Large intestine (tissue), 3 donors: Measurements from ENCODE around the gene CNTN5. TPM values are rescaled to one million over a fixed set of nuclear protein-coding genes. Genes with fewer than 3 reads are reported as not detected.
"Not testable (repeated sequence)": the region's sequence is repeated elsewhere in the genome, so short reads cannot be mapped to it uniquely, and the experiment has no call there.

ENCODE experiments used
- DNase-seq, 2 donors: peaks; one replicate each; pipeline versions ENCODE4 v3.0.0 to v3.0.0-alpha.2; 2013
- H3K27ac ChIP-seq: one replicate; pipeline ENCODE4 v1.5.1; 2013; ENCODE audit warnings: low read length
- H3K27me3 ChIP-seq: 2 replicates; pipeline ENCODE4 v1.6.1; 2013; ENCODE audit warnings: low read length; ENCODE audit not compliant: control insufficient read depth, insufficient read depth
- H3K36me3 ChIP-seq: 2 replicates; pipeline ENCODE4 v1.6.1; 2013; ENCODE audit warnings: low read length; ENCODE audit not compliant: control insufficient read depth, insufficient read depth
- H3K4me1 ChIP-seq: one replicate; pipeline ENCODE4 v1.6.1; 2013; ENCODE audit warnings: low read length; ENCODE audit not compliant: control insufficient read depth, insufficient read depth
- H3K4me3 ChIP-seq: one replicate; pipeline ENCODE4 v1.5.1; 2013; ENCODE audit warnings: low read length
- H3K9me3 ChIP-seq: one replicate; pipeline ENCODE4 v1.6.1; 2013; ENCODE audit warnings: mild to moderate bottlenecking, low read depth, low read length, moderate library complexity; ENCODE audit not compliant: control insufficient read depth
- WGBS: methylation state at CpG from one replicate; pipeline ENCODE4 v1.1.5; 2013; ENCODE audit warnings: low lambda C conversion rate; ENCODE audit not compliant: insufficient coverage; 5-methylcytosine and 5-hydroxymethylcytosine counted together
- polyA plus RNA-seq: library from polyadenylated mRNA; unstranded; fragments of 120-200 nt; gene quantifications from one replicate; pipeline ENCODE4 v1.2.1, GENCODE V29; 2013

The CNTN5 gene
- polyA plus RNA-seq, 1 donor: 0.70 TPM

- Histone ChIP-seq H3K36me3 (no peaks in the 10 kb centered on the region), H3K4me1 (no peaks in the 10 kb centered on the region), H3K4me3 (no peak overlapping the region), H3K9me3 (no peaks in the 10 kb centered on the region), H3K27me3 (no peaks in the 10 kb centered on the region), H3K27ac (no peak overlapping the region)
- WGBS: no CpG with 5 or more reads among the region's 1 CpG
- no peak for DNase-seq
These were observed 239.9 kb downstream of the CNTN5 start for GRCh38 chr11:99260696-99261095.

GRCh38 chr11:99268886-99269285 lies 248.1 kb downstream of the CNTN5 start:
- no peak overlapping the region for H3K27ac ChIP-seq
- H3K4me1 ChIP-seq: no peaks in the 10 kb centered on the region
- no peaks in the 10 kb centered on the region for H3K9me3 ChIP-seq
- 54% methylated on average over 2 of the region's 3 CpGs for WGBS
- H3K36me3 ChIP-seq: no peaks in the 10 kb centered on the region
- H3K4me3 ChIP-seq: no peak overlapping the region
- DNase-seq: no peak
- H3K27me3 ChIP-seq: no peaks in the 10 kb centered on the region

- no CpG with 5 or more reads among the region's 5 CpGs for WGBS
- H3K27me3 ChIP-seq: no peaks in the 10 kb centered on the region
- no peak overlapping the region for H3K27ac ChIP-seq
- H3K4me3 ChIP-seq: no peak overlapping the region
- DNase-seq: no peak
- H3K4me1 ChIP-seq: no peaks in the 10 kb centered on the region
- no peaks in the 10 kb centered on the region for H3K9me3 ChIP-seq
- H3K36me3 ChIP-seq: no peaks in the 10 kb centered on the region
These were observed 250.8 kb downstream of the CNTN5 start for GRCh38 chr11:99271527-99271926.

GRCh38 chr11:99275521-99275920 lies 254.8 kb downstream of the CNTN5 start:
- Histone ChIP-seq H3K4me3 (no peak overlapping the region), H3K9me3 (no peaks in the 10 kb centered on the region), H3K27ac (no peak overlapping the region), H3K27me3 (no peaks in the 10 kb centered on the region), H3K4me1 (no peaks in the 10 kb centered on the region), H3K36me3 (no peaks in the 10 kb centered on the region)
- DNase-seq: no peak
- WGBS: no CpG with 5 or more reads among the region's 2 CpGs

GRCh38 chr11:99277281-99277680 lies 256.5 kb downstream of the CNTN5 start:
- no peak for DNase-seq
- 67% methylated on average over 1 of the region's 1 CpG for WGBS

GRCh38 chr11:99279266-99279665 lies 258.5 kb downstream of the CNTN5 start:
- Histone ChIP-seq H3K9me3 (no peaks in the 10 kb centered on the region), H3K27me3 (no peaks in the 10 kb centered on the region), H3K4me3 (no peak overlapping the region), H3K36me3 (no peaks in the 10 kb centered on the region), H3K27ac (no peak overlapping the region), H3K4me1 (no peaks in the 10 kb centered on the region)
- no peak for DNase-seq

More at GRCh38 chr11:99277281-99277680, 256.5 kb downstream of the CNTN5 start:
- no peak overlapping the region for H3K27ac ChIP-seq
- H3K27me3 ChIP-seq: no peaks in the 10 kb centered on the region
- H3K4me1 ChIP-seq: no peaks in the 10 kb centered on the region
- H3K36me3 ChIP-seq: no peaks in the 10 kb centered on the region
- H3K4me3 ChIP-seq: no peak overlapping the region
- no peaks in the 10 kb centered on the region for H3K9me3 ChIP-seq

- Histone ChIP-seq H3K9me3 (no peaks in the 10 kb centered on the region), H3K27ac (no peak overlapping the region), H3K36me3 (no peaks in the 10 kb centered on the region), H3K4me1 (no peaks in the 10 kb centered on the region), H3K4me3 (no peak overlapping the region), H3K27me3 (no peaks in the 10 kb centered on the region)
- WGBS: 80% methylated on average over 1 of the region's 1 CpG
- no peak for DNase-seq
These were observed 260.6 kb downstream of the CNTN5 start for GRCh38 chr11:99281331-99281730.

- not testable (repeated sequence) for H3K36me3 ChIP-seq, H3K9me3 ChIP-seq, H3K4me1 ChIP-seq, H3K27ac ChIP-seq, H3K4me3 ChIP-seq, DNase-seq, H3K27me3 ChIP-seq
- 78% methylated on average over 2 of the region's 8 CpGs for WGBS
These were observed 277.2 kb downstream of the CNTN5 start for GRCh38 chr11:99297925-99298324.

- no peaks in the 10 kb centered on the region for H3K36me3 ChIP-seq
- H3K27ac ChIP-seq: no peak overlapping the region
- WGBS: 75% methylated on average over 1 of the region's 3 CpGs
- H3K9me3 ChIP-seq: no peaks in the 10 kb centered on the region
- H3K27me3 ChIP-seq: no peaks in the 10 kb centered on the region
- no peaks in the 10 kb centered on the region for H3K4me1 ChIP-seq
- no peak for DNase-seq
- no peak overlapping the region for H3K4me3 ChIP-seq
These were observed 286.9 kb downstream of the CNTN5 start for GRCh38 chr11:99307510-99308088.

- Histone ChIP-seq H3K4me1 (no peaks in the 10 kb centered on the region), H3K9me3 (no peaks in the 10 kb centered on the region), H3K4me3 (no peak overlapping the region), H3K36me3 (no peaks in the 10 kb centered on the region), H3K27ac (no peak overlapping the region), H3K27me3 (no peaks in the 10 kb centered on the region)
- DNase-seq: no peak
- no CpG with 5 or more reads among the region's 1 CpG for WGBS
These were observed 291.1 kb downstream of the CNTN5 start for GRCh38 chr11:99311870-99312269.

- Histone ChIP-seq H3K4me3 (no peak overlapping the region), H3K27me3 (no peaks in the 10 kb centered on the region), H3K36me3 (no peaks in the 10 kb centered on the region), H3K4me1 (no peaks in the 10 kb centered on the region), H3K9me3 (no peaks in the 10 kb centered on the region), H3K27ac (no peak overlapping the region)
- 100% methylated on average over 2 of the region's 13 CpGs for whole genome bisulfite sequencing
- DNase-seq: no peak
These were observed 296.2 kb downstream of the CNTN5 start for GRCh38 chr11:99316776-99317520.
